ENCODE data around the gene HLA-F.

DNA sequence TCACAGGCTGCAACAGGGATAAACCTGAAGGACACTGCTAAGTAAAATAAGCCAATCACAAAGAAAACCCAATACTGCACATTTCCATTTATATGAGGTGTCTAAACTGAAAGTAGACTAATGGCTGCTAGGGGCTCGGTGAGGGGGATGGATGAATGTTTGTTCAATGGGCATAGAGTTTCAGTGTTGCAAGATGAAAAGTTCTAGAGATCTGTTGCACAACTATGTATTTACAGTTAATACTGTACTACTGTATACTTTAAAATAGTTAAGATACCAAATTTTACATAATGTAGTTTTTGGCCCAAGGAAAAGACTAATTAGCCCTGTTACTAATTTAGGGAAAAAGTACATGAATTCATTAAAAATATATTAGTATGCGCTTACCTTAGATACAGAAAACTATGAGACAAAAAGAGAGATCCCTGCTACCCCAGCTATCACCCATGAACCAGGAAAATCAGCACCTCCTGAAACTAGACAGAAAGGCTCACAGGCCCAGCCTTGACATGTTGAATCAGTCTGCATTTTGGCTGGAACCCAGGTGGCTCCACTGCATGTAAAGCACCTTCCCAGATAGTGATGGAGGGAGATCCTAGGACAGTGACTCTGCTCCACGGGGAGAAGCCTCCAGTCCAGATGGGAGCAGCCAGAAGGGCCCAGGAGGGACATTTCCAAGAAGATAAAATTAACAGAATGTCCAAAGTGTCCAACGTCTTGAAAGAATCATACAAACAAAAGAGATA lies 16.1 kb downstream of the HLA-F start:
- TF ChIP-seq POLR2AphosphoS5 (IDR thresholded peaks at IDR 0.05; ENCODE audit: low read depth, low read length), result no peak
- TF ChIP-seq TAF1 (IDR thresholded peaks at IDR 0.05; ENCODE audit: borderline replicate concordance, insufficient read depth, low read length), result no peak
- TF ChIP-seq, protein P1, sequence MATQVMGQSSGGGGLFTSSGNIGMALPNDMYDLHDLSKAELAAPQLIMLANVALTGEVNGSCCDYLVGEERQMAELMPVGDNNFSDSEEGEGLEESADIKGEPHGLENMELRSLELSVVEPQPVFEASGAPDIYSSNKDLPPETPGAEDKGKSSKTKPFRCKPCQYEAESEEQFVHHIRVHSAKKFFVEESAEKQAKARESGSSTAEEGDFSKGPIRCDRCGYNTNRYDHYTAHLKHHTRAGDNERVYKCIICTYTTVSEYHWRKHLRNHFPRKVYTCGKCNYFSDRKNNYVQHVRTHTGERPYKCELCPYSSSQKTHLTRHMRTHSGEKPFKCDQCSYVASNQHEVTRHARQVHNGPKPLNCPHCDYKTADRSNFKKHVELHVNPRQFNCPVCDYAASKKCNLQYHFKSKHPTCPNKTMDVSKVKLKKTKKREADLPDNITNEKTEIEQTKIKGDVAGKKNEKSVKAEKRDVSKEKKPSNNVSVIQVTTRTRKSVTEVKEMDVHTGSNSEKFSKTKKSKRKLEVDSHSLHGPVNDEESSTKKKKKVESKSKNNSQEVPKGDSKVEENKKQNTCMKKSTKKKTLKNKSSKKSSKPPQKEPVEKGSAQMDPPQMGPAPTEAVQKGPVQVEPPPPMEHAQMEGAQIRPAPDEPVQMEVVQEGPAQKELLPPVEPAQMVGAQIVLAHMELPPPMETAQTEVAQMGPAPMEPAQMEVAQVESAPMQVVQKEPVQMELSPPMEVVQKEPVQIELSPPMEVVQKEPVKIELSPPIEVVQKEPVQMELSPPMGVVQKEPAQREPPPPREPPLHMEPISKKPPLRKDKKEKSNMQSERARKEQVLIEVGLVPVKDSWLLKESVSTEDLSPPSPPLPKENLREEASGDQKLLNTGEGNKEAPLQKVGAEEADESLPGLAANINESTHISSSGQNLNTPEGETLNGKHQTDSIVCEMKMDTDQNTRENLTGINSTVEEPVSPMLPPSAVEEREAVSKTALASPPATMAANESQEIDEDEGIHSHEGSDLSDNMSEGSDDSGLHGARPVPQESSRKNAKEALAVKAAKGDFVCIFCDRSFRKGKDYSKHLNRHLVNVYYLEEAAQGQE (IDR thresholded peaks at IDR 0.05; ENCODE audit: insufficient read depth in 1 of 2, low read depth in 2 of 2, low read length in 2 of 2), result no peak
